Body of pancreas (tissue), 4 donors: ENCODE data around the gene WNT11.

ENCODE experiments used
- CTCF ChIP-seq, 7 experiments: fragments of 450-650 bp in 4 of 7; fragments of 200-600 bp in 3 of 7; sonication (generic) in 3 of 7; IDR thresholded peaks; one replicate each; pipeline ENCODE4 v1.5.1; 2016 to 2019; ENCODE audit warnings: antibody characterized with exemption in 7 of 7
- POLR2A ChIP-seq, 3 donors: fragments of 450-650 bp; IDR thresholded peaks; one replicate each; pipeline ENCODE4 v1.6.1; 2016; ENCODE audit warnings: antibody characterized with exemption in 3 of 3, mild to moderate bottlenecking in 2 of 3

- no peak for TF ChIP-seq CTCF (IDR thresholded peaks at IDR 0.05)
- TF ChIP-seq POLR2A (IDR thresholded peaks at IDR 0.05): no peak
Measured at GRCh38 chr11:76148231-76148630, 58.1 kb downstream of the WNT11 start.
